ENCODE data around the gene KCNC3. TPM values are rescaled to one million over a fixed set of nuclear protein-coding genes. Genes with fewer than 3 reads are reported as not detected.
A peak's percentile ranks its signal among the peaks of the same experiment; 100 is the strongest.
"Not testable (repeated sequence)": the region's sequence is repeated elsewhere in the genome, so short reads cannot be mapped to it uniquely, and the experiment has no call there.

The KCNC3 gene
- total and polyA plus RNA-seq, 8 donors = 8.5 to 29.8 (median 23.9) TPM

DNA sequence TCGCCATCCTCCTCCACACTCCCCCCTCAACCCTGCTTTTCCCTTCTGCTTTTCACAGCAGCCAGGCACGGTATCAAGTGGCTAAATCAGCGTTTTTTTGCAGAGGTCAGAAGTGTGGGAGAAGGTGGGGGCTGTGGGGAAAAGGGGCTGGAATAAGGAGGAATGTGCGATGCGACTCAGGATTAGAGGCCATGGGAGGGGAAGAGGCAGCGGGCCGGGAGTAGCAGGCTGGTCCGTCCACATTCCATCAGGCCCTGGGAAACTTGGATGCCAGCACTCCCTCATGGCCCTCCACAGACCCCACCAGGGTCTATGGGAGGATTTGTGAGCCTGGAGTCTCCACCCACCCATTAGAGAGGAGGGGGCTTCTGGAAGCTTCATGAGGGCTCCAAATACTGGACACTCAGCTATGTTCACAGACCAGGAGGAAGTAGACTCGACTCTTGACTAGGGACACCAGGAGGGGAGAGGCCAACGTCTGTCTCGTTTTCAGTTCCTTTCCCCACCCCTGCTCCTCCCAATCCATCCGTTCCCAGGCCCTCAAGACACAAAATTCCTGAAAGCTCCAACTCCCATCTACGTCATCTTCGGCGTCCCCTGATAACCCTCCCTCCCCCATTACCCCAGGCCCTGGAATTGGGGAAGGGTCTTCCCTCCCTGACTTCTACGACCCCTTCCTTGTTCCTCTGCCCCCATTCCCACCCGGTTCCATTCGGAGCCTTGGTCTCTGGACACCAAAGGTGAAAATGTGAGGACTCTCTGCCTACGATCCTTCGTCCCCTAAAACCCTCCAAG, 3.3 kb upstream of the KCNC3 start:
- H3K4me1 ChIP-seq = peaks cover 0 to 44% of the 10 kb centered on the region in 2 donors
- ATAC-seq = peak; percentile 3
- TF ChIP-seq, protein P1, sequence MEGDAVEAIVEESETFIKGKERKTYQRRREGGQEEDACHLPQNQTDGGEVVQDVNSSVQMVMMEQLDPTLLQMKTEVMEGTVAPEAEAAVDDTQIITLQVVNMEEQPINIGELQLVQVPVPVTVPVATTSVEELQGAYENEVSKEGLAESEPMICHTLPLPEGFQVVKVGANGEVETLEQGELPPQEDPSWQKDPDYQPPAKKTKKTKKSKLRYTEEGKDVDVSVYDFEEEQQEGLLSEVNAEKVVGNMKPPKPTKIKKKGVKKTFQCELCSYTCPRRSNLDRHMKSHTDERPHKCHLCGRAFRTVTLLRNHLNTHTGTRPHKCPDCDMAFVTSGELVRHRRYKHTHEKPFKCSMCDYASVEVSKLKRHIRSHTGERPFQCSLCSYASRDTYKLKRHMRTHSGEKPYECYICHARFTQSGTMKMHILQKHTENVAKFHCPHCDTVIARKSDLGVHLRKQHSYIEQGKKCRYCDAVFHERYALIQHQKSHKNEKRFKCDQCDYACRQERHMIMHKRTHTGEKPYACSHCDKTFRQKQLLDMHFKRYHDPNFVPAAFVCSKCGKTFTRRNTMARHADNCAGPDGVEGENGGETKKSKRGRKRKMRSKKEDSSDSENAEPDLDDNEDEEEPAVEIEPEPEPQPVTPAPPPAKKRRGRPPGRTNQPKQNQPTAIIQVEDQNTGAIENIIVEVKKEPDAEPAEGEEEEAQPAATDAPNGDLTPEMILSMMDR (IDR thresholded peaks at IDR 0.05) = no peak
- no peaks in the 10 kb centered on the region for H3K9me3 ChIP-seq
- H3K36me3 ChIP-seq = no peaks in the 10 kb centered on the region
- H3K4me3 ChIP-seq = peak overlapping the region; percentile 46 to 52
- H3K27ac ChIP-seq = peak overlapping the region; percentile 72 to 88
- H3K27me3 ChIP-seq = peaks cover 2 to 85% of the 10 kb centered on the region in 2 donors
- peak in 2 of 4 donors; percentile 54 to 75 for DNase-seq
- intact Hi-C loops (cut with DNase I) = no loop called here

DNA sequence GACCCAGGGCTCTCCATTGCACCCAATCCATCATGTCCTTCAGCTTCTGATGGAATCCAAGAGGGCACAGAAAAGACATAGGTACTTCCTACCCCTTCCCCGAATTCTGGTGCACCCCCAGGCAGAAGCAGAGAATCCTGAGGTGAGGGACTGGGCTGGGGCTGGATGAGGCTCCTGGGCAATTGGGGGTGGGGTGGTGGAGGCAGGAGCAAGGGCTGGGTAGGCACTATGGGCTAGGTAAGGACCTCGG, 2.7 kb upstream of the KCNC3 start:
- TF ChIP-seq, protein P1 (IDR thresholded peaks at IDR 0.05) = no peak
- Histone ChIP-seq H3K36me3 (no peaks in the 10 kb centered on the region), H3K27ac (peak overlapping the region; percentile 72 to 88), H3K9me3 (no peaks in the 10 kb centered on the region), H3K27me3 (peaks cover 6 to 89% of the 10 kb centered on the region in 2 donors), H3K4me1 (peaks cover 0 to 49% of the 10 kb centered on the region in 2 donors), H3K4me3 (peak overlapping the region; percentile 46 to 52)
- intact Hi-C loops (cut with DNase I) = no loop called here
- no peak for DNase-seq
- no peak for ATAC-seq

DNA sequence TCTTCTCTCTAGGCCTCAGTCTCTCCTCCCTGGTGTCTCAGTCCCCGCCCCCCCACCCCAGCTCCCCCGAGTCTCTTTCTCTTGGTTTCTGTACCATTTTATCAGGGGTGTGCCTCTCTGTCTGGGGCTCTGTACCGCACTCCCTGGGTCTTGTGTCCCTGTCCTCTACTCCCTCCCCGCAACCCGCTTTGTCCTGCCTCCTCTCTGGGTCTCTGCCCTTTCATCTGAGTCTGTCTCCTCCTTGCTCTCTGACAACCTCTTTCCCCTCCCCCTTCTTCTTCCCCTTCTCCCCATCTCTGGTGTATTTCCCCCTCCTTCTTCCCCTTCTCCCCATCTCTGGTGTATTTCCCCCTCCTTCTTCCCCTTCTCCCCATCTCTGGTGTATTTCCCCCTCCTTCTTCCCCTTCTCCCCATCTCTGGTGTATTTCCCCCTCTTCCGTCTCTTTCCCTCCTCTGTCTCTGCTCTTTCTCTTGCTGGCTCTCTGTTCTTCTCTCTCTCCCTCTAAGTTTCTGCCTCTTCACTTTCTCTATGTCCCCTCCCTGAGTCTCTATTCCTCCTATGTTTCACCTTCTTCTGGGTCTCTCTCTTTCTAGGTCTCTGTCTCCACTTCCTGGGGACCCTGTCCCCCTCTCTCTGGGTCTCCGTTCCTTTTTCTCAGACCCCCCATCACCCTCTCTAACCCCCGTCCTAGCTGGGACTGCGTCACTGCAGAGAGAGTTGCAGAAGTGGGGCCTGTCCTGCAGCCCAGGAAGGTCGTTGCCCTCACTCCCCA, 2.2 kb upstream of the KCNC3 start:
- DNase-seq (peak in 1 of 4 donors; percentile 34), ATAC-seq (no peak)
- peak overlapping the region; percentile 72 to 88 for H3K27ac ChIP-seq
- no peaks in the 10 kb centered on the region for H3K36me3 ChIP-seq
- H3K4me3 ChIP-seq = peak overlapping the region; percentile 46 to 52
- TF ChIP-seq, protein P1 (IDR thresholded peaks at IDR 0.05) = no peak
- H3K4me1 ChIP-seq = peaks cover 0 to 54% of the 10 kb centered on the region in 2 donors
- H3K9me3 ChIP-seq = no peaks in the 10 kb centered on the region
- intact Hi-C loops (cut with DNase I) = no loop called here
- peaks cover 7 to 89% of the 10 kb centered on the region in 2 donors for H3K27me3 ChIP-seq

DNA sequence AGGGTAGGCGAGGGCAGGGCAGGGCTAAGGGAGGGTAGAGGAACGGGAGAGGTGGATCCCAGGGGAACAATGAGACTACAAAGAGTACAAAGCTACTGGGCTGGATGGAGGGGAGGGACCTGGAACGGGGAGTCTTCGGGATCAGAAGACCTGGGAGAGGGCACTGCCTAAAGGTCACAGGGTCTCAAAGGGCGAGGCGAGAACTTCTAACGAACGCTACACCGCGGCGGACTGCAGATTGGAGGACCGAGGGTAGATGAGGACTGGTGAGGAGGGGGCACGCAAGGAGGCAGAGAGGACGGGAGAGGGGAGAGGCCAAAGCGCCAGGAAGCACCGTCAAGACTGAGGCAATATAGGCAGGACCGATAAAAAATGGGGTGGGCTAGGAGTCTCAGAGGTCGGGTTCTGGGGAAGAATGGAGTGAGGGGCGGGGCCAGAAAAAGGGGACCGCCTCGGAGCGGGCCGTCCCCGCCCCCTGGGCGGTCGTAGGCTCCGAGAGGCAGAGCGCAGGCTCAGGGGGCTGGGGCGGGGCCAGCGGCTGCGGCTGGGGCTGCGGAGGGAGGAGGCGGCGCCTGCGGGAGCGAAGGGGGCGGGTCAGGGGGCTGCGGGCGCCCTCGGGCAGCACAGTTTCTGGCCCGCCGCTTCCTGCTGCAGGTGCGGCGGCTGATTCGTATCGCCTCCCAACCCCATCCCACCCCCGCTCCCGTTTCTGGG, 1.3 kb upstream of the KCNC3 start:
- intact Hi-C loops (cut with DNase I) = no loop called here
- Histone ChIP-seq H3K4me1 (peaks cover 0 to 63% of the 10 kb centered on the region in 2 donors), H3K27me3 (peaks cover 11 to 96% of the 10 kb centered on the region in 2 donors), H3K9me3 (no peaks in the 10 kb centered on the region), H3K4me3 (peak overlapping the region; percentile 14 to 36), H3K36me3 (no peaks in the 10 kb centered on the region), H3K27ac (peak overlapping the region in 1 of 2 donors; percentile 50)
- ATAC-seq = peak; percentile 58
- DNase-seq = peak; percentile 75 to 93 (median 92)
- TF ChIP-seq, protein P1 (IDR thresholded peaks at IDR 0.05) = no peak

DNA sequence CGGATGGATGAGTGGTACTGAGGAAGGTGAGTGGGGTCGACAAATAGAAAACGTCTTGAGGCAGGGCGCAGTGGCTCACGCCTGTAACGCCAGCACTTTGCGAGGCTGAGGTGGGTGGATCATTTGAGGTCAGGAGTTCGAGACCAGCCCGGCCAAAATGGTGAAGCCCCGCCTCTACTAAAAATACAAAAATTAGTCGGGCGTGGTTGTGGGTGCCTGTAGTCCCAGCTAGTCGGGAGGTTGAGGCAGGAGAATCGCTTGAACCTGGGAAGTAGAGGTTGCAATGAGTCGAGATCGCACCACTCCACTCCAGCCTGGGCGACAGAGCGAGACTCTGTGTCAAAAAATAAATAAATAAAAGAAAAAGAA, 733 bp upstream of the KCNC3 start:
- intact Hi-C loops (cut with DNase I); ATAC-seq; H3K36me3 ChIP-seq; H3K9me3 ChIP-seq; DNase-seq: not testable (repeated sequence)
- peaks cover 11 to 99% of the 10 kb centered on the region in 2 donors for H3K27me3 ChIP-seq
- H3K4me3 ChIP-seq = peak overlapping the region in 1 of 2 donors; percentile 6
- peaks cover 0 to 67% of the 10 kb centered on the region in 2 donors for H3K4me1 ChIP-seq
- peak overlapping the region in 1 of 2 donors; percentile 69 for H3K27ac ChIP-seq
